22Rv1 (cell line): ENCODE data around the gene ZNF662.

Source experiments
- ZFX ChIP-seq: fragments of 450-650 bp; IDR thresholded peaks from 2 replicates; pipeline ENCODE4 v1.6.1; 2017; ENCODE audit warnings: antibody characterized with exemption, borderline replicate concordance
- TF ChIP-seq, protein P1 (sequence below): fragments of 450-650 bp; IDR thresholded peaks from 2 replicates; pipeline ENCODE4 v1.5.1; 2017; ENCODE audit warnings: mild to moderate bottlenecking

- TF ChIP-seq, protein P1, sequence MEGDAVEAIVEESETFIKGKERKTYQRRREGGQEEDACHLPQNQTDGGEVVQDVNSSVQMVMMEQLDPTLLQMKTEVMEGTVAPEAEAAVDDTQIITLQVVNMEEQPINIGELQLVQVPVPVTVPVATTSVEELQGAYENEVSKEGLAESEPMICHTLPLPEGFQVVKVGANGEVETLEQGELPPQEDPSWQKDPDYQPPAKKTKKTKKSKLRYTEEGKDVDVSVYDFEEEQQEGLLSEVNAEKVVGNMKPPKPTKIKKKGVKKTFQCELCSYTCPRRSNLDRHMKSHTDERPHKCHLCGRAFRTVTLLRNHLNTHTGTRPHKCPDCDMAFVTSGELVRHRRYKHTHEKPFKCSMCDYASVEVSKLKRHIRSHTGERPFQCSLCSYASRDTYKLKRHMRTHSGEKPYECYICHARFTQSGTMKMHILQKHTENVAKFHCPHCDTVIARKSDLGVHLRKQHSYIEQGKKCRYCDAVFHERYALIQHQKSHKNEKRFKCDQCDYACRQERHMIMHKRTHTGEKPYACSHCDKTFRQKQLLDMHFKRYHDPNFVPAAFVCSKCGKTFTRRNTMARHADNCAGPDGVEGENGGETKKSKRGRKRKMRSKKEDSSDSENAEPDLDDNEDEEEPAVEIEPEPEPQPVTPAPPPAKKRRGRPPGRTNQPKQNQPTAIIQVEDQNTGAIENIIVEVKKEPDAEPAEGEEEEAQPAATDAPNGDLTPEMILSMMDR: no peak
- no peak for TF ChIP-seq ZFX
Observed at GRCh38 chr3:42867138-42867537, 38.8 kb upstream of the ZNF662 start.
